Mesendoderm (in vitro differentiated cells): ENCODE results near the gene TRPM4.

Source experiments
- DNase-seq: peaks from one replicate; pipeline ENCODE4 v3.0.0; 2013
- H2AK5ac ChIP-seq: 2 replicates; pipeline ENCODE4 v1.6.1; 2013; ENCODE audit warnings: low read length, inconsistent platforms
- H2BK120ac ChIP-seq: 2 replicates; pipeline ENCODE4 v1.6.1; 2013; ENCODE audit warnings: low read depth, mild to moderate bottlenecking, low read length, moderate library complexity, mixed read lengths
- H2BK15ac ChIP-seq: replicated peaks from 2 replicates; pipeline ENCODE4 v1.6.1; 2013; ENCODE audit warnings: low read depth, mild to moderate bottlenecking, moderate library complexity
- H2BK5ac ChIP-seq: 2 replicates; pipeline ENCODE4 v1.6.1; 2013; ENCODE audit warnings: low read length, inconsistent platforms
- H3K18ac ChIP-seq: 2 replicates; pipeline ENCODE4 v1.6.1; 2013; ENCODE audit warnings: mild to moderate bottlenecking, low read length, mixed read lengths
- H3K23ac ChIP-seq: one replicate; pipeline ENCODE4 v1.6.1; 2013; ENCODE audit warnings: low read length
- H3K27ac ChIP-seq: 2 replicates; pipeline ENCODE4 v1.5.1; 2013; ENCODE audit warnings: low read depth, mild to moderate bottlenecking, inconsistent platforms, low read length, moderate library complexity
- H3K27me3 ChIP-seq: 2 replicates; pipeline ENCODE4 v1.6.1; 2013; ENCODE audit warnings: low read length, control low read depth, mild to moderate bottlenecking, inconsistent platforms; ENCODE audit not compliant: insufficient read depth, poor library complexity
- H3K36me3 ChIP-seq: 2 replicates; pipeline ENCODE4 v1.6.1; 2013; ENCODE audit warnings: low read length, inconsistent platforms; ENCODE audit not compliant: control insufficient read depth, insufficient read depth
- H3K4ac ChIP-seq: one replicate; pipeline ENCODE4 v1.6.1; 2013; ENCODE audit warnings: low read depth, mild to moderate bottlenecking, low read length, moderate library complexity
- H3K4me1 ChIP-seq: 2 replicates; pipeline ENCODE4 v1.6.1; 2013; ENCODE audit warnings: low read depth, low read length, inconsistent platforms; ENCODE audit not compliant: control insufficient read depth
- H3K4me2 ChIP-seq: 2 replicates; pipeline ENCODE4 v1.6.1; 2013; ENCODE audit warnings: low read length
- H3K4me3 ChIP-seq: 2 replicates; pipeline ENCODE4 v1.5.1; 2013; ENCODE audit warnings: mild to moderate bottlenecking, low read length
- H3K56ac ChIP-seq: one replicate; pipeline ENCODE4 v1.6.1; 2013; ENCODE audit warnings: low read length
- H3K79me1 ChIP-seq: 2 replicates; pipeline ENCODE4 v1.6.1; 2013; ENCODE audit warnings: low read length, inconsistent platforms
- H3K79me2 ChIP-seq: 2 replicates; pipeline ENCODE4 v1.6.1; 2013; ENCODE audit warnings: mild to moderate bottlenecking, low read length; ENCODE audit not compliant: control insufficient read depth, insufficient read depth
- H3K9ac ChIP-seq: 2 replicates; pipeline ENCODE4 v1.6.1; 2013; ENCODE audit warnings: low read length, inconsistent platforms
- H4K5ac ChIP-seq: one replicate; pipeline ENCODE4 v1.6.1; 2013; ENCODE audit warnings: low read length
- H4K8ac ChIP-seq: one replicate; pipeline ENCODE4 v1.6.1; 2013; ENCODE audit warnings: low read depth, mild to moderate bottlenecking, control low read depth, low read length, moderate library complexity
- WGBS: extraction: QIAGEN DNeasy Blood & Tissue Kit; methylation state at CpG from one replicate; pipeline ENCODE4 v1.1.7; 2013; ENCODE audit warnings: low lambda C conversion rate, missing lambda C conversion rate; ENCODE audit not compliant: insufficient coverage; ENCODE audit errors: extremely low coverage; 5-methylcytosine and 5-hydroxymethylcytosine counted together

The TRPM4 gene

GRCh38 chr19:49155820-49156346, 1.7 kb upstream of the TRPM4 start:
- WGBS, result no CpG with 5 or more reads among the region's 4 CpGs
- Histone ChIP-seq H2BK15ac (no peak overlapping the region), H3K56ac (peak overlapping the region; percentile 64), H3K27me3 (no peaks in the 10 kb centered on the region), H2BK5ac (no peak overlapping the region), H4K8ac (no peak overlapping the region), H3K4ac (no peak overlapping the region), H3K4me3 (no peak overlapping the region), H3K4me2 (peak overlapping the region; percentile 20), H2AK5ac (no peak overlapping the region), H3K79me2 (no peaks in the 10 kb centered on the region), H3K36me3 (no peaks in the 10 kb centered on the region), H3K79me1 (no peaks in the 10 kb centered on the region), H3K18ac (no peak overlapping the region), H3K9ac (peak overlapping the region; percentile 42), H4K5ac (no peak overlapping the region), H2BK120ac (no peak overlapping the region), H3K23ac (no peak overlapping the region), H3K4me1 (peaks cover 10% of the 10 kb centered on the region), H3K27ac (no peak overlapping the region)
- peak; percentile 58 for DNase-seq

- Histone ChIP-seq H2BK120ac (no peak overlapping the region), H3K27ac (no peak overlapping the region), H3K23ac (no peak overlapping the region), H3K18ac (no peak overlapping the region), H3K4ac (no peak overlapping the region), H2AK5ac (no peak overlapping the region), H2BK5ac (no peak overlapping the region), H3K79me2 (no peaks in the 10 kb centered on the region), H3K27me3 (no peaks in the 10 kb centered on the region), H3K79me1 (no peaks in the 10 kb centered on the region), H3K4me1 (peaks cover 8% of the 10 kb centered on the region), H3K56ac (no peak overlapping the region), H3K4me2 (no peak overlapping the region), H2BK15ac (no peak overlapping the region), H3K36me3 (no peaks in the 10 kb centered on the region), H4K8ac (no peak overlapping the region), H4K5ac (no peak overlapping the region), H3K4me3 (no peak overlapping the region), H3K9ac (no peak overlapping the region)
- DNase-seq, result no peak
- WGBS, result no CpG with 5 or more reads among the region's 13 CpGs
Measured at GRCh38 chr19:49160450-49161189, 3.0 kb downstream of the TRPM4 start.

GRCh38 chr19:49161987-49162386, 4.4 kb downstream of the TRPM4 start:
- H3K79me1 ChIP-seq, result no peaks in the 10 kb centered on the region
- H2AK5ac ChIP-seq, result no peak overlapping the region
- H3K9ac ChIP-seq, result no peak overlapping the region
- H3K36me3 ChIP-seq, result no peaks in the 10 kb centered on the region
- H3K27me3 ChIP-seq, result no peaks in the 10 kb centered on the region
- H3K18ac ChIP-seq, result no peak overlapping the region
- H2BK5ac ChIP-seq, result no peak overlapping the region
- H3K56ac ChIP-seq, result no peak overlapping the region
- H3K79me2 ChIP-seq, result no peaks in the 10 kb centered on the region
- no peak overlapping the region for H3K23ac ChIP-seq
- H2BK120ac ChIP-seq, result no peak overlapping the region
- DNase-seq, result no peak
- no peak overlapping the region for H2BK15ac ChIP-seq
- no peak overlapping the region for H3K4ac ChIP-seq
- H4K5ac ChIP-seq, result no peak overlapping the region
- H3K27ac ChIP-seq, result no peak overlapping the region
- no peak overlapping the region for H3K4me3 ChIP-seq
- H4K8ac ChIP-seq, result no peak overlapping the region
- no peak overlapping the region for H3K4me2 ChIP-seq
- no CpG with 5 or more reads among the region's 4 CpGs for WGBS
- H3K4me1 ChIP-seq, result peaks cover 2% of the 10 kb centered on the region

GRCh38 chr19:49165111-49165750, 7.6 kb downstream of the TRPM4 start:
- Histone ChIP-seq H3K27ac (no peak overlapping the region), H3K4me2 (peak overlapping the region; percentile 23), H3K23ac (no peak overlapping the region), H3K79me1 (no peaks in the 10 kb centered on the region), H3K4ac (no peak overlapping the region), H4K5ac (no peak overlapping the region), H3K56ac (peak overlapping the region; percentile 54), H3K79me2 (no peaks in the 10 kb centered on the region), H3K9ac (peak overlapping the region; percentile 59), H2BK15ac (no peak overlapping the region), H2AK5ac (no peak overlapping the region), H2BK5ac (no peak overlapping the region), H3K18ac (no peak overlapping the region), H4K8ac (no peak overlapping the region), H2BK120ac (no peak overlapping the region), H3K4me3 (no peak overlapping the region), H3K27me3 (no peaks in the 10 kb centered on the region), H3K4me1 (no peaks in the 10 kb centered on the region), H3K36me3 (no peaks in the 10 kb centered on the region)
- WGBS, result no CpG with 5 or more reads among the region's 24 CpGs
- no peak for DNase-seq

GRCh38 chr19:49165865-49166301, 8.3 kb downstream of the TRPM4 start:
- no peak overlapping the region for H2BK15ac ChIP-seq
- H3K27me3 ChIP-seq, result no peaks in the 10 kb centered on the region
- no peak for DNase-seq
- H3K18ac ChIP-seq, result no peak overlapping the region
- H2AK5ac ChIP-seq, result no peak overlapping the region
- H3K4me1 ChIP-seq, result no peaks in the 10 kb centered on the region
- no CpG with 5 or more reads among the region's 30 CpGs for WGBS
- peak overlapping the region; percentile 54 for H3K56ac ChIP-seq
- H4K5ac ChIP-seq, result no peak overlapping the region
- no peak overlapping the region for H2BK5ac ChIP-seq
- H3K79me2 ChIP-seq, result no peaks in the 10 kb centered on the region
- H3K4me3 ChIP-seq, result no peak overlapping the region
- H4K8ac ChIP-seq, result no peak overlapping the region
- no peaks in the 10 kb centered on the region for H3K79me1 ChIP-seq
- peak overlapping the region; percentile 23 for H3K4me2 ChIP-seq
- H3K36me3 ChIP-seq, result no peaks in the 10 kb centered on the region
- peak overlapping the region; percentile 59 for H3K9ac ChIP-seq
- no peak overlapping the region for H3K4ac ChIP-seq
- no peak overlapping the region for H2BK120ac ChIP-seq
- no peak overlapping the region for H3K27ac ChIP-seq
- H3K23ac ChIP-seq, result no peak overlapping the region
